Panc1 (cell line): ENCODE results near the gene ACER1.

Experiments used
- POLR2AphosphoS5 ChIP-seq: IDR thresholded peaks from 2 replicates; pipeline ENCODE4 v1.6.1; 2012; ENCODE audit warnings: mild to moderate bottlenecking, low read depth, low read length, moderate library complexity
- TF ChIP-seq, protein P1 (sequence below): fragments of 450-650 bp; IDR thresholded peaks from 2 replicates; pipeline ENCODE4 v1.5.1; 2017; ENCODE audit warnings: mild to moderate bottlenecking
- TF ChIP-seq, protein P2 (sequence below), 2 experiments: IDR thresholded peaks; 2 replicates each; pipeline ENCODE4 v1.6.1; 2011 to 2012; ENCODE audit warnings: low read depth in 2 of 2, control low read depth in 1 of 2, low read length in 1 of 2, mild to moderate bottlenecking in 1 of 2, moderate library complexity in 1 of 2; ENCODE audit not compliant: insufficient read depth in 1 of 2

- TF ChIP-seq, protein P1, sequence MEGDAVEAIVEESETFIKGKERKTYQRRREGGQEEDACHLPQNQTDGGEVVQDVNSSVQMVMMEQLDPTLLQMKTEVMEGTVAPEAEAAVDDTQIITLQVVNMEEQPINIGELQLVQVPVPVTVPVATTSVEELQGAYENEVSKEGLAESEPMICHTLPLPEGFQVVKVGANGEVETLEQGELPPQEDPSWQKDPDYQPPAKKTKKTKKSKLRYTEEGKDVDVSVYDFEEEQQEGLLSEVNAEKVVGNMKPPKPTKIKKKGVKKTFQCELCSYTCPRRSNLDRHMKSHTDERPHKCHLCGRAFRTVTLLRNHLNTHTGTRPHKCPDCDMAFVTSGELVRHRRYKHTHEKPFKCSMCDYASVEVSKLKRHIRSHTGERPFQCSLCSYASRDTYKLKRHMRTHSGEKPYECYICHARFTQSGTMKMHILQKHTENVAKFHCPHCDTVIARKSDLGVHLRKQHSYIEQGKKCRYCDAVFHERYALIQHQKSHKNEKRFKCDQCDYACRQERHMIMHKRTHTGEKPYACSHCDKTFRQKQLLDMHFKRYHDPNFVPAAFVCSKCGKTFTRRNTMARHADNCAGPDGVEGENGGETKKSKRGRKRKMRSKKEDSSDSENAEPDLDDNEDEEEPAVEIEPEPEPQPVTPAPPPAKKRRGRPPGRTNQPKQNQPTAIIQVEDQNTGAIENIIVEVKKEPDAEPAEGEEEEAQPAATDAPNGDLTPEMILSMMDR, result no peak
- TF ChIP-seq POLR2AphosphoS5, result no peak
- TF ChIP-seq, protein P2, sequence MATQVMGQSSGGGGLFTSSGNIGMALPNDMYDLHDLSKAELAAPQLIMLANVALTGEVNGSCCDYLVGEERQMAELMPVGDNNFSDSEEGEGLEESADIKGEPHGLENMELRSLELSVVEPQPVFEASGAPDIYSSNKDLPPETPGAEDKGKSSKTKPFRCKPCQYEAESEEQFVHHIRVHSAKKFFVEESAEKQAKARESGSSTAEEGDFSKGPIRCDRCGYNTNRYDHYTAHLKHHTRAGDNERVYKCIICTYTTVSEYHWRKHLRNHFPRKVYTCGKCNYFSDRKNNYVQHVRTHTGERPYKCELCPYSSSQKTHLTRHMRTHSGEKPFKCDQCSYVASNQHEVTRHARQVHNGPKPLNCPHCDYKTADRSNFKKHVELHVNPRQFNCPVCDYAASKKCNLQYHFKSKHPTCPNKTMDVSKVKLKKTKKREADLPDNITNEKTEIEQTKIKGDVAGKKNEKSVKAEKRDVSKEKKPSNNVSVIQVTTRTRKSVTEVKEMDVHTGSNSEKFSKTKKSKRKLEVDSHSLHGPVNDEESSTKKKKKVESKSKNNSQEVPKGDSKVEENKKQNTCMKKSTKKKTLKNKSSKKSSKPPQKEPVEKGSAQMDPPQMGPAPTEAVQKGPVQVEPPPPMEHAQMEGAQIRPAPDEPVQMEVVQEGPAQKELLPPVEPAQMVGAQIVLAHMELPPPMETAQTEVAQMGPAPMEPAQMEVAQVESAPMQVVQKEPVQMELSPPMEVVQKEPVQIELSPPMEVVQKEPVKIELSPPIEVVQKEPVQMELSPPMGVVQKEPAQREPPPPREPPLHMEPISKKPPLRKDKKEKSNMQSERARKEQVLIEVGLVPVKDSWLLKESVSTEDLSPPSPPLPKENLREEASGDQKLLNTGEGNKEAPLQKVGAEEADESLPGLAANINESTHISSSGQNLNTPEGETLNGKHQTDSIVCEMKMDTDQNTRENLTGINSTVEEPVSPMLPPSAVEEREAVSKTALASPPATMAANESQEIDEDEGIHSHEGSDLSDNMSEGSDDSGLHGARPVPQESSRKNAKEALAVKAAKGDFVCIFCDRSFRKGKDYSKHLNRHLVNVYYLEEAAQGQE (IDR thresholded peaks at IDR 0.05; ENCODE audit: insufficient read depth in 1 of 2, low read depth in 2 of 2, low read length in 1 of 2), result no peak
These were observed 60.4 kb downstream of the ACER1 start for GRCh38 chr19:6272913-6273600.
